BE2C (cell line): Measurements from ENCODE around the gene CFAP299.

Source experiments
- DNase-seq: peaks from one replicate; pipeline ENCODE4 v3.0.0-alpha.2; 2020
- H3K27me3 ChIP-seq: fragments of 250-450 bp; sonication (Bioruptor Pico); 2 replicates; pipeline ENCODE4 v1.5.1; 2020; ENCODE audit warnings: mild to moderate bottlenecking
- H3K36me3 ChIP-seq: fragments of 250-450 bp; sonication (Bioruptor Pico); 2 replicates; pipeline ENCODE4 v1.5.1; 2020; ENCODE audit warnings: mild to moderate bottlenecking
- H3K4me1 ChIP-seq: fragments of 250-450 bp; sonication (Bioruptor Pico); 2 replicates; pipeline ENCODE4 v1.5.1; 2020
- H3K4me3 ChIP-seq: 2 replicates; pipeline ENCODE4 v1.5.1; 2011; ENCODE audit warnings: low read depth, low read length
- H3K9me3 ChIP-seq: fragments of 250-450 bp; sonication (Bioruptor Pico); 2 replicates; pipeline ENCODE4 v1.5.1; 2020
- TF ChIP-seq, protein P1 (sequence below): IDR thresholded peaks from 2 replicates; pipeline ENCODE4 v1.5.1; 2012; ENCODE audit warnings: mild to moderate bottlenecking, low read depth, low read length

The CFAP299 gene

GRCh38 chr4:80461412-80461811 lies 125.9 kb downstream of the CFAP299 start:
- H3K9me3 ChIP-seq, result no peaks in the 10 kb centered on the region
- H3K4me1 ChIP-seq, result no peaks in the 10 kb centered on the region
- TF ChIP-seq, protein P1, sequence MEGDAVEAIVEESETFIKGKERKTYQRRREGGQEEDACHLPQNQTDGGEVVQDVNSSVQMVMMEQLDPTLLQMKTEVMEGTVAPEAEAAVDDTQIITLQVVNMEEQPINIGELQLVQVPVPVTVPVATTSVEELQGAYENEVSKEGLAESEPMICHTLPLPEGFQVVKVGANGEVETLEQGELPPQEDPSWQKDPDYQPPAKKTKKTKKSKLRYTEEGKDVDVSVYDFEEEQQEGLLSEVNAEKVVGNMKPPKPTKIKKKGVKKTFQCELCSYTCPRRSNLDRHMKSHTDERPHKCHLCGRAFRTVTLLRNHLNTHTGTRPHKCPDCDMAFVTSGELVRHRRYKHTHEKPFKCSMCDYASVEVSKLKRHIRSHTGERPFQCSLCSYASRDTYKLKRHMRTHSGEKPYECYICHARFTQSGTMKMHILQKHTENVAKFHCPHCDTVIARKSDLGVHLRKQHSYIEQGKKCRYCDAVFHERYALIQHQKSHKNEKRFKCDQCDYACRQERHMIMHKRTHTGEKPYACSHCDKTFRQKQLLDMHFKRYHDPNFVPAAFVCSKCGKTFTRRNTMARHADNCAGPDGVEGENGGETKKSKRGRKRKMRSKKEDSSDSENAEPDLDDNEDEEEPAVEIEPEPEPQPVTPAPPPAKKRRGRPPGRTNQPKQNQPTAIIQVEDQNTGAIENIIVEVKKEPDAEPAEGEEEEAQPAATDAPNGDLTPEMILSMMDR, result no peak
- no peaks in the 10 kb centered on the region for H3K36me3 ChIP-seq
- DNase-seq, result no peak
- H3K27me3 ChIP-seq, result no peaks in the 10 kb centered on the region
- H3K4me3 ChIP-seq, result no peak overlapping the region

GRCh38 chr4:80462621-80463091 lies 127.1 kb downstream of the CFAP299 start:
- Histone ChIP-seq H3K4me1 (no peaks in the 10 kb centered on the region), H3K36me3 (no peaks in the 10 kb centered on the region), H3K27me3 (no peaks in the 10 kb centered on the region), H3K9me3 (no peaks in the 10 kb centered on the region), H3K4me3 (no peak overlapping the region)
- no peak for DNase-seq
- TF ChIP-seq, protein P1, result no peak

DNA sequence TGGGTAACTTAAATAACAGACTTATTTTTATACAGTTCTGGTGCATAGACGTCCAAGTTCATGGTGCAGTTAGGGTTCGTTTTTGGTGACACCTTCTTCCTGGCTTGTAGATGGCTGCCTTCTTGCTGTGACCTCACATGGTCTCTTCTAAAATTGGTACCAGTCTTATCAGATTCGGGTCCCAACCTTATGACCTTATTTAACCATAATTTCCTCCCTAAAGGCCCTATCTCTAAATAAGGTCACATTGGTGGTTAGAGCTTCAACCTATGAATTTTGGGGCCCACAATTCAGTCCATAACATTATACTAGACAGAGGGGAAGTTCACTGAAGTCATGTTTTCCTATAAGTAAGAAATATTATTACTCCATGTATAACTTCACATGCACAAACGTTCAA lies 128.0 kb downstream of the CFAP299 start:
- TF ChIP-seq, protein P1, result no peak
- no peaks in the 10 kb centered on the region for H3K36me3 ChIP-seq
- no peaks in the 10 kb centered on the region for H3K27me3 ChIP-seq
- no peak overlapping the region for H3K4me3 ChIP-seq
- H3K4me1 ChIP-seq, result no peaks in the 10 kb centered on the region
- no peak for DNase-seq
- no peaks in the 10 kb centered on the region for H3K9me3 ChIP-seq

GRCh38 chr4:80465238-80465637 lies 129.7 kb downstream of the CFAP299 start:
- TF ChIP-seq, protein P1, result no peak
- H3K27me3 ChIP-seq, result no peaks in the 10 kb centered on the region
- no peak for DNase-seq
- no peaks in the 10 kb centered on the region for H3K36me3 ChIP-seq
- H3K4me1 ChIP-seq, result no peaks in the 10 kb centered on the region
- no peaks in the 10 kb centered on the region for H3K9me3 ChIP-seq
- no peak overlapping the region for H3K4me3 ChIP-seq

DNA sequence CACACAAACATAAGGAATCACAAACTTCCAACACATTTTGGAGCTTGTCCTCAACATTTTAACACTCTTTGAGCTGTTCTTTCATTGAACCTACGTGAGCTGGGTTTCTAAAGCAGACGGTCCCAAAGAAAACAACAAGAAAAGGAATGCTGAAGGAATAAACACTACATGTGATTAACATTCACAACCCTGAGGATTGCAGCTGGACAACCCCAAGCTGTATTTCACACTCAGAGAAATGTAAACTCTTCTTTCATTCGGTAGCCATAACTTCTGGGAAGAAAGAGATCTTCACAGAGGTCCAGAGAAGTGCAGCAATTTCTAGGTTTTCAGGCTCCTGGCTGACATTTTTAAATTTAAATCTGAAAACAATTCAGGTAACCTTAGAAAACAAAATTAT lies 130.2 kb downstream of the CFAP299 start:
- Histone ChIP-seq H3K4me3 (no peak overlapping the region), H3K27me3 (no peaks in the 10 kb centered on the region), H3K36me3 (no peaks in the 10 kb centered on the region), H3K4me1 (no peaks in the 10 kb centered on the region), H3K9me3 (no peaks in the 10 kb centered on the region)
- no peak for DNase-seq
- TF ChIP-seq, protein P1, result no peak

GRCh38 chr4:80466618-80467017 lies 131.1 kb downstream of the CFAP299 start:
- Histone ChIP-seq H3K9me3 (no peaks in the 10 kb centered on the region), H3K4me3 (no peak overlapping the region), H3K4me1 (no peaks in the 10 kb centered on the region), H3K36me3 (no peaks in the 10 kb centered on the region), H3K27me3 (no peaks in the 10 kb centered on the region)
- no peak for DNase-seq
- TF ChIP-seq, protein P1, result no peak
